ENCODE results near the gene CES2.

GRCh38 chr16:66919569-66920298 lies 15.6 kb upstream of the CES2 start:
- TF ChIP-seq POLR2A (IDR thresholded peaks at IDR 0.05; ENCODE audit: low read length) = no peak
- TF ChIP-seq GATA1 (IDR thresholded peaks at IDR 0.05; ENCODE audit: low read depth, low read length) = no peak

Data from erythroblast (primary cell).